Stimulated activated CD8-positive, alpha-beta memory T cell treated with anti-CD3 and anti-CD28 coated beads, Interleukin-12 subunit alpha, Interleukin-12 subunit beta, amount 100 ng/mL, for 4 hours (primary cell): ENCODE measurements around the gene PPP1R1C.

Source experiments
- DNase-seq: peaks from one replicate; pipeline ENCODE4 v3.0.0-alpha.2; 2020; ENCODE audit warnings: low read depth

PPP1R1C gene

DNA sequence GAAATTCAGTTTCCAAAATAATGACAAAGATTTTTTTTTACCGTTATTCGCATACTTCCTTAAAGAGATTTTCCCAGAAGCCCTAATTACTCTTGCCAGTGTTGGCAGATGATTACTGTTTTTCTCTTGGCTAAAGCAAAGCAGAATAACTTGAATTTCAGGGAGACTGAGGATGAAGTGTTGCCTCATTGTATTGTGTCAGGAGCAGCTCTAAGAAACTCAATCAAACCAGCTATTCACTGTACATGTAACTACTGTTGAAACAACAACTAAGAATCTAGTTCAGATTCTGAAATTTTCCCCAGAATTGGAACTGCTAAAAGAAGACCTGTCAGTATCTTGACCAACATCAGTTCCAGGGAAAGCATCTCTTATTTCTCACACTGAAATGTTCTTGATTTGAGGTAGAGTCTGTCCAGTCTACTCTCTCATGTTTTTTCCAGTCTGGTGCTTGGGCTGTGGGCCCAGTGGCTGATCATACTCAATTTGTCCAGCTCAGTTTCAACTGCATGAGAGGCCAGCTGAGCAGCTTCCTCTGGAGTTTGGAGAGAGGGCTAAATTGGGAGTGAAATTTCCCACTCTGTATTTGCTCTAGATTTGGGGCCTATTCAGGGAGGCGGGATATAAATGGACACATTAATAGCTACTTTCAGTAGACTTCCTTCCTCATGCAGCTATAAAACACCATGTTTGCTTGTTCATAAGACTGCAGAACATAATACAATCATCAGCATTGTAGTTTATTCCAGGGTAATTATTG, 78.5 kb downstream of the PPP1R1C start:
- no peak for DNase-seq

DNA sequence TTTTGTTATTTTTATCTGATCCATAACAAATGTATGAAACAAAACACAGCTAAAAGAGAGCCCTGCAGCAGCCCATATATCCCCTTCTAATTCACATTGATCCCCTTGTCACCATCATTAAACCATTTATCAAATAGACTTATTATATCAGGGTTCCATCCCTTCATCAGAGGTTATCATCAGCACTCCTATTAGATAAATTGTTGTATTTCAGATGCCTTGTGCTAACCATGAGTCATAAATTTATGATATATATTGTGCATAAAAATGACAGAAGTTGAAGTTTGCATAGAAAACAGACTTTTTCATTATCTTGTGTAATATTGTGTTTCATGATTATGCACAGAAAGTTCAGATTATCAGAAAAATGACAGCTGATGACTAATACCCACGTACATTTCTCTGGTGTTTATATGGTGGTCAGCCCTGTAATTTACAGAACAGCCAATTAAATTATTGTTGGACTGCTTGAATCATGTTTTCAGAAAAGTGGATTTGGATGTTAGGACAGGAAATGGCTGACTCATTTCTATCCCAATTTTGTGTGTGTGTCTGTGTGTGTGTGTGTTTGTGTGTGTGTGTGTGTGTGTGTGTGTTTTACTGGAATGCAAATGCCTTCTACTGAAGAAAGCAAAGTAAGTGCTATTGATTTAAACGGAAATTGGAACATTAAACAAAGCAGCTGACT, 80.9 kb downstream of the PPP1R1C start:
- DNase-seq = no peak

DNA sequence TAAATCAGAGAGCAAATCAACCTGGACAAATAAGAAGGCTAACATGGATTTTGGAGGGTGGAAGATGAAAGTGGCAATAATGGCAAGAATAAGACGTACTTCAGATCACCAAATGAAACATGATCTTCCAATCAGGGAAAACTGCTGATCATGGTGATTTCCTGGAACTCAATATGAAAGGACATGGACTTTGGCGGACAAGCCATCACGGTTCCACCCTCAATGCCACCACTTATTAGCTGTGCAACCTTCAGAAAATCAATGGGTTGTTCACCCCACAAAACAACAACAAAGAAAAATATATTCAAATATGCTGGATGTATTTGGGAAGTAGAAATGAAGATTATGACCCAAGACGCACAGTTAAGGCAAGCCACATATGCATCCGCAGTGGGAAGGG, 81.7 kb downstream of the PPP1R1C start:
- no peak for DNase-seq

DNA sequence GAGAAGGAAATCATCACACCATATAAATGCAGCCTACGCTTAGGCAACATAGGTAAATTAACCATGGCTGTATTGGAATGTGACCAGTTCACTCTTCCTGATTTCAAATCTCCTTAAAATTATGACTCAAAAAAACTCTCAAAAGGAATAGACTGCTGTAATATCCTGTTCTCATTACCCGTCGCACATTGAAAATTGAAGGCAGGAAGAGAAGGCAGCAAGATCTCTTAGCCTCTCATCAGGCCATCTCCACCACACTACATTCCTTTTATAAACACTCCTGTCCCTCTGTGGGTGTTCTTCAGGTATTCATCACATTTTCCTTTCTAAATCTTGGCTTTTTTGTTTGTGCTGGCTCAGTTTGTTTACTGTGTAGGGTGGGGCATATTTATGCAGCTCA, 83.2 kb downstream of the PPP1R1C start:
- no peak for DNase-seq

DNA sequence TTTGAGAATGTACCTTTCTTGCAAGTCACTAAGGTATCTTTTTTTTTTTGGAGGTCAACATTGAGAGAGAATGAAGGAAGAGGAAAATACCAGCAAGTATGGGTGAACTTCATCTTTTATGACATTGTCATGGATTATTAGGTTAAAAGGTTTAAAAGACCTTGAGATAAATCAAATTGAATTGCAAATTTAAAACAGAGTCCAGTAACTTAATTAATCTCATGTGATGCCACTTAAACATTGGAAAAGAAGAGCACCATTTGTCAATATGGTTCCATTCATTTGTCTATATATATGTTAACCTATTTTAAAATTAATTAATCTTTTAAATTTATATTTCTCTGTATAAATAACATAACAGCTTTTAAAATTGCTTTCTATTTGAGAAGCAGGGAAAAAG, 83.8 kb downstream of the PPP1R1C start:
- DNase-seq = no peak

DNA sequence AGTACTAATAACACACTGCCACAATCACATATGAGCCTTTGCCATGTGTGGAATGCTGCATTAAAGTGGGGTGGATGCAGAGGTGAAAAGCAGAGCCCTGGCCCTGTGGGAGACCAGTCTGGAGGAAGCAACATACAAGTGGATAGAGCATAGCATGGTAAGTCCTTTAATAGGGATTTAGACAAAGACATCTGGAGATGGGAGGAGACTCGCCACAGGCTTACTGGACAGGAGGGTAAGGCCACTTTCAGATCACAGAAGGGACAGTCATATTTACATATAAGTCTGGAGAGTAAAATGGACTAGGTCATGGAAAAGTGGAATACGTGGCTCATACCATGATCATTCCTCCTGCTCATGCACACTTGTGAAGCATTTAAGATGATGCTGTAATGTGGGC, 84.3 kb downstream of the PPP1R1C start:
- DNase-seq = no peak

DNA sequence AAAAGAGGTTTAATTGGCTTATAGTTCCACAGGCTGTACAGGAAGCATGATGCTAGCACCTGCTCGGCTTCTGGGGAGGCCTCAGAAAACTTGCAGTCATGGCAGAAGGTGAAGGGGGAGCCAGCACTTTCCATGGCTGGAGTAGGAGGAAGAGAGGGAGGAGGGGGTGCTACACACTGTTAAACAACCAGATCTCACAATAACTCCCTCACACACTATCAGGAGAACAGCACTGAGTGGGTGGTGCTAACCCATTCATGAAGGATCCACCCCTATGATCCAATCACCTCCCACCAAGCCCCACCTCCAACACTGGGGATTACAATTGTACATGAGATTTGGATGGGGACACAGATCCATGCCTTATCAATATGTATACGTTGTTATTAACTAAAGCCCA, 85.1 kb downstream of the PPP1R1C start:
- DNase-seq = no peak

DNA sequence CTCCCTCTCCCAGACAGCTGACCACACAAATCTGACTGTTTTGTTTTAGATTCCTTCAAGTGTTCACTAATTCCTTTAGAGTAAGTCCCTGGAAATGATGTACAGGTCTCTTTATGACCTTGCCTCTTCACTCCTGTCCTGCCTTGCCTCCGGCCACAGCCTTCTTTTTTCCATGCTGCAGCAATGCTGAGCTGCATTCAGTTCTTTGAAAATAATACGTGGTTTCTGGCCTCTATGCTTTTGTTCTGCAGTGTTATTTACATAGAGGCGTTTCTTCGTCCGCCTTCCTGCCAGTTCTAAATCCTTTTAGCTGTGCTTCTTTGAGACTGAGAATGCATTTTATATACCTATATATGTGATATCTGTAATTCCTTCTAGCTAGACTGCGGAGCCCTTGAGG, 87.2 kb downstream of the PPP1R1C start:
- DNase-seq = no peak

DNA sequence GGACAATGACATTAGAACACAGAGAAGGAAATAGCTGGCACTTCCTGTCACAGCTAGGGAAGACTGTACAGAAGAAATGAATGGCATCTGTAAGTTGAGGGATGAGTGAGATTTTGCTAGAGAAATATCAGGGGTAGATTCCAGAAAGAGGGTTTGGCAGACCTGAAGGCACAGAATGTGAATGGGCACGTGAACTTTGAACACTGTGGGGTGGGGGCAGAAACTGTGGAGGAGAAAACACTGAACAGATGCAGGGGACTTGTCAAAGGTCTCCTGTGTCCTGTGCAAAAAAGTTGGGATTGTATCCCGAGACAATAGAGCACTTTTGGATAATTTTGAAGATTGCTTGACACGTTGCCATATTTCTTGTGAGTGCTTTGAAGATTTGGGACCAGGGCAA, 88.0 kb downstream of the PPP1R1C start:
- no peak for DNase-seq

DNA sequence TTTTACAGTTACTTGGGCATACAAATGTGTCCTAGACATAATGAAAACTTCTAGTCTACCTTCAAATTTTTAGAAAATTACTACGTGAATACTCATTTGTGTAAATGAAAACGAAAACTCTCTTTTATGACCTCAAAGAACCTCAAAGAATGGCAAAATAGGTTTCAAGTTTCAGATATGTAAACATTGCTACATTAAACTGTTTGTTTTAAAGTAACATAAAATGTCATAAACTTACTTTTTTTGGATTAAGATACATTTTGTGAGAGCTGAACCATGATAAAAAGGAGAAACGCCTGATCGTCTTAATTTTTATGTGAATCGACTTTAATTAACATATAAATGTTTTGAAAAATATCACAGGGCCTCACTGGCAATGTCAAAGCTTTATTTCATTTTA, 91.4 kb downstream of the PPP1R1C start:
- DNase-seq = no peak

DNA sequence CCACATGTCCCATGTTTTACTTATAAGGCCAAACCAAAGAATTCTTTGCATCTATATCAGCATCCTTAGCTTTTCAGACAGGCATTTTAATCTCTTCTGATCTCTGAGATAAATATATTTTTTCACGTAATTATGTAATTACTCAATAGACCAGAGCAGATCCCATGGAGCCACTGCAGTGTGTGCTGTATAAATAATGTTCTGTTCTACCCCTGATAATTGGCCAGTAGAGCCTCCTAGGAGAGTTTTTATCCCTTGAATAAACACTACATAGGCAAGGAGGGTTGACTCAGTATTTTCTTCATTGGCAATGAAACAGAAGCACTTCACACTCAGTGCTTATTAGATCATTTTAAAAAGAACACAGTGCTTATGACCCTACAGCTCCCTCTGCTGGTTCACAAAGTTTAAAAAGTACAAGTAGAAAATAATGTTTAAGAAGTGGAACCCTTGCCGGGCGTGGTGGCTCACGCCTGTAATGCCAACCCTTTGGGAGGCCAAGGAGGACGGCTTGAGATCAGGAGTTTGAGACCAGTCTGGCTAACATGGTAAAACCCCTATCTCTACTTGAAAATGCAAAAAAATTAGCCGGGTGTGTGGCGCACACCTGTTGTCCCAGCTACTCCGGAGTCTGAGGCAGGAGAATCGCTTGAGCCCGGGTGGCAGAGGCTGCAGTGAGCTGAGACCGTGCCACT, 91.9 kb downstream of the PPP1R1C start:
- DNase-seq = no peak

DNA sequence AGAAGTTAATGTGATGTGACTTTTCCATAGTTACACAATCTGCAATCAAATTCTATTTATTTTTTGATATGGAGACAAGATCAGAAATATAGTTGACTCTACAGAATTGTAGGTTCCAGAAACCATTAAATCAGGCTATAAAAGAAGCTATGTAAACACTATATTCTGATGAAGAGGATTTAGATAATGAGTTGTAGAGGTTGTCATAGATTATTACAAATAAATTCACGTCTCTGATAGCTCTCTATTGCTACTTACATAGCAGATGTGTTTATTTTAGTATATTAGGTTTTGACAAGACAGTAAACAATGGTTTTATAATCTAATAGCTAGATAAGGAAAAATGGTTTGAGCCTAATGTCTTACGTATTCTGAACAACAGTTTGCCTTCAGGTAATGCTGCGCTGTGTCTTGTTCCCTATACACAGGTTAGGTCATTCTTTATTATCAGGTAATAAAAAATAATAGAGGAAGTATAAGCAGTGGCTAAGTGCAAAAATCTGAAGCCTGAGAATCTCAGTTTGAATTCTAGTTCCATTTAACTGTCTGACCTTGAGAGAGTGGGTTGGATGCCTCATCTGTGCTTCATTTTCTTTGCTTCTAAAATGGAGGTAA, 93.4 kb downstream of the PPP1R1C start:
- DNase-seq = no peak

DNA sequence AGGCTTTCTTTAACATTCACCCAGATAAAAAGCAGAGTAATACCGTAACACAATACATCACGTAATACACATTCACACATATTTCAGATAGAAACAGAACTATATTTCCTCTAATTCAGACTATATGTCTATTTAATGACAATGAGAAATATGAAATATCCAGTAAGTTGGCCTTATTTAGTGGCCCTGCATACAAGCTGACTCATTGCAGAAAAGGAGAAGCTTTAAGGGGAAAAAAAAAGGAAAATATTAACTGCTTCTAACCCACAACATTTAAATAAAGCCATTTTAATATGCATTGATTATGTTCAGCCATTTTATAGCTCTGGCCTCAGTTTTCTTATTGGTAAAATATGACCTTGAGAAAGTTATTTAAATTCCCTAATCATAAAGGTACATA, 94.8 kb downstream of the PPP1R1C start:
- DNase-seq = no peak

DNA sequence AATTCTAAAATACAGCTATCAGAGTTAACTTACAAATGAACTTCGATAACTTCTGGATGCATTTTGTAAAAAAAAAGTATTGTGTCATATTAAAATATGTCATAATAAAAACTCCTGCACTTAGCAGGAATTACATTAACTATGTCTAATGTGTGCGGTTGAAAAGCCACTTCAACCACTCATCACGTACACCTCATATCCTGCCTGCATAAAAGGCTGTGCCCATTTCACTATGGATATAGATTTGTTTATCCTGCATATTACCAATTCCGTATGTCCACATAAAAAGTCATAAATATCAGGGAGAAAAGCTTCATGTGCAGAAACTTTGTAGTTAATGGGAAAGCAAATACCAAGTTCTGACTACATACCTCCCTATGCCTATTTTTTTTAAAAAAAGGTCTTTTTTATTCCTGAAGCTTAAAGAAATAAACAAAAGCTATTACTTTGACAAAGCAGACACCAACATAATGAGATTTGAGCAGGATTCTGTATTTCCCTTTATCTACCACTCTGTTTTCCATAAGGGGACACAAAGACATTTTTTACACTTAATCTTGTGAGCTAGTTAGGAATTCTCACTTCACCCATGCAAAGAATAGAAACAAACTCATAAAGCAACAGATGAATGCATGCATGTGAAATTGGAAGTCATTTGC, 96.1 kb downstream of the PPP1R1C start:
- DNase-seq = no peak

DNA sequence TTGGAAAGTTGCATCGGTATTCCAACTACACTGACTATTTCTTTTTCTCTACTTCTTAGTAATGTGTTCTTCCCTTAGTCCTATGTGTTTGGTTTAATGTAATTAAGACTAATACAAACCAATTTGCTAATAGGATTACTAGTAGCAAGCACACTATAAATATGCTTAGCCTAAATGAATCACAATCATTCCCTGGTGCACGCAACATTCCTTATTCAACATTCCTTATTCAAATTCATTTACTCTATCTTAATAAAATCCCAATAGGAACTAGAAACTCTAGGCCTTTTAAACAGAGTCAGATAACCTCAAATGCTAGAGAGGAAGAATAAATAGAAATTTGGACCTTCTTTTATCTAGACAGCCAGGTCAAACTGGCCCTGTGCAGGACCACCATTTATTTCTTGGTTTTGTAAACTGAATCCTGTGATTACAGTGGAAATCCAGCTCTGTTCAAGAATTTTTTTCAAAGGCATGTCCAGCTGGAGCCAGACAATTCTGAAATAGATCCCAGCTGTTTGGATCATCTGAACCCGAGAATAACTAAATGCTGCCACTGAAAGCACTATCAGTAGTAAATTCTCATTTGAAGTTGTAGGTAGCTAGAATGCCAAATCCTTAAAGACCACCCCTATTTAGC, 103.1 kb downstream of the PPP1R1C start:
- no peak for DNase-seq

DNA sequence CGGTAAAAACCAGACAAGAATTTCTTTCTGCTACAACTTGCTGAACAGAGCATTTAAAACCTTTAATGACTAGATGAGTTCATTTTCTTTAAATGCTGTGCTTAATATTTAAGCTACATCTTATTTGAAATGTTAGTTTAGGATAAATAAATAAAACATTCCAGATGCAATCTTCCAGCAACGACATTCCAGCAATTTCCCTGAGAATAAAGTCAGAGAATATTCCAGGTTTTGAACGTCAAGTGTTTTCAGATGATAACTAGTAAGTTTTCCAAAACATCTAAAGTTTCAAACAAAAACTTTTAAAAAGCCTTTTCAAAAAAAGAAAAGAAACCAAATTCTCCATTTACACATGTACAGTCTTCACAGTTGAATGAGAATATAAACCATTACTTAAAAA, 104.8 kb downstream of the PPP1R1C start:
- DNase-seq = no peak

DNA sequence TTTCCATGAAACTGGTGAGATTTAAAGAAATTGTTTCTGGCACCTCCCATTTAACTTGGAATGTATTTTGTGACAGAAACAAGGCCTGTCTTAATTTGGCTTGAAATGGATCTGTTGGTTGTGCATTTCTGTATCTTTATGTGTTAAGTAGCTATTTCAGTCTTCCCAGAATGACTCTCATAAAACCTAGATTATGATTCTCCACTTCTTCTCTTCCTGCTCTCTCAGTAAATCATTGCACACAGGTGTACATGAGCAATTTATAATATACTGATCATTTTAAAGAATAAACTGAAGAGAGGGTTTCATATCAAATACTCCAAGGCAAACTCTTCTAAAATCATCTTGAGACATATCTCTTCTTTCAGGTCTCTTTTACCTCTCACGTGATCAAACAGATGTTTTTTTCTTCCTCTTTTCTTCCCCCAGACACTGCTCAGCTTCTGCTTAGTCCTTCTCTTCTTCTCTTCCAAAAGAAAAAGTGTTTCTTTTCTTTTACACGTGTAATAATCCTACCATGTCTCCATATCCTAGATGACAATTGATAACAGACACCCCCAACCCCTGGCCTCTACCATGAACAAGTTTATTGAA, 112.0 kb downstream of the PPP1R1C start:
- no peak for DNase-seq

DNA sequence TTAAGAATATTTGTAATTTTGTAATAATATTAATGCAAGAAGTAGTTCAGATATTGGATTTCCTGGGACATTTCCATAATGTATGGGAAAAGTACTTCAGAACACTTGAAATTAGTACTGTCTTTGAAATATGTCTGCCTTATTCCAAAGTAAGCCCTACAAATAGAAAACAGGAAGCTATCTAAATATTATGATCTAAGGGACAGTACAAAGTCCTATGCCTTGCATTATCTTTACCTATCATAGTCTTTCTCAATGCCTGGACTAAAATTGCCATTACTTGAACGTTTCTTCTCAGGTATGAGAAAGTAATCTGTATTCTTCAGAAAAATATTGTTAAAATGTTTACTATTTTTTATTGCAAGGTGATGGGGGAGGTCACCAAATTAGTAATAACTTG, 113.0 kb downstream of the PPP1R1C start:
- DNase-seq = no peak

DNA sequence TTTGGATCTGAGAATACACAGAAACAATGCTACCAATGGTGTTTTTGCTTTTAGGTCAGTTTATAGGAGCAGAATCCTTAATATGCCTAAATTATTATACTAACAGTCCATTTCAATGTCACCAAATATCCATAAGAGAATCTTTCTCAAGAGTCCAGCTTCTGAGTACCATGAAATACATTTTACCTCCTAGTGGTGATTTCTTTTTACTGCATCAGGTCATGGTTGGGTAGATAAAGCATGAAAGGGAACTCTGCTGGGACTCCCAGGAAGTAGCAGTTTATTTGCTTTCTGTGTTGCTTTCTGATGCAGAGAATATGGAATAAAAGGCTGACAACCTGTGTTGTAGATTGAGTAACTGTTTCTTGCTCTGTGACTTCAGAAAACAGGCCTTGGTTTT, 115.6 kb downstream of the PPP1R1C start:
- no peak for DNase-seq

DNA sequence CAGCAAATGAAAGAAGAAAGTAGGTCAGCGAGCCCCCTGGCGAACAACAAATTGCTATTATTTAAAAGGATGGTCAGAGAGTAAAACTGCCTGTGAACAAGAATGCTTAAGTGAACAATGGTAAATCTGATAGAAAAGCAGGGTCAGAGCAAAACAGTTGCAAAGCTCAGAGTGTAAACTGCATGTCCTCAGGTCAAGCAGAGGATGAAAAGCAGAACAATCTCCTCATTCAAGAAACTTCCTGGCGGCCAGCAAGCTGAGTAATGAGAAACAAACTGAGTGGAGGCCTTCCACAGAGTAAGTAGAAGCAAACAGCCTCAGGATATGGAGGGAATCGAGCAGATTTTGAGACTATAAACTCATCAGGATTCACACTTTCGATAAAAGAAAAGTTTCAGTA, 117.9 kb downstream of the PPP1R1C start:
- DNase-seq = no peak

DNA sequence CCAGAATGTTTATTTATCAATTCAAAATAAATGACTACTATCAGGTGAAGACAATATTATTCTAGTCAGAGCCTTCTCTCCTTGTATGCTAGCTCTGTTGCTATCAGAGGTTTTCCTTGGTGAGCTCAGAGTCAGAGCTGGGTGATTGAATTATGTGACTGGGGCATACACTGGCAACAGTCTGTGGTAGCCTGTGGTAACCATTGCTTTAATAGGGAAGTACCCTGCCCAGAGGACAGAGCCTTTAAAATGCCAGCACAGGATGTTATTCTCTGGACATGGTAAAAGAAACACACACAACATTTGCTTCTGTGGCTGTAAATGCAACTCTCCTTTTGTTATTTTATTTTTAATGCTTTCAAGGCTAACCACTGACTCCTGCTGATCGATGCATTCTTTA, 124.7 kb downstream of the PPP1R1C start:
- DNase-seq = no peak
